Activated CD4-positive, alpha-beta memory T cell treated with anti-CD3 and anti-CD28 coated beads, Interleukin-2, amount 10 ng/mL, durations not matched to agents 7 days and 5 days (primary cell): ENCODE results near the gene ABTB1. TPM values are rescaled to one million over a fixed set of nuclear protein-coding genes. Genes with fewer than 3 reads are reported as not detected.

Experiments used
- CTCF ChIA-PET: fragments of 350-600 bp; sonication (Branson Sonifier 250); formaldehyde crosslinking; loops from one replicate; lab custom pipeline; 2021; ENCODE audit warnings: antibody characterized with exemption, inconsistent platforms; lab: Charles Lee
- POLR2A ChIA-PET: fragments of 350-600 bp; sonication (Branson Sonifier 250); formaldehyde crosslinking; loops from one replicate; lab custom pipeline; 2021; ENCODE audit warnings: antibody characterized with exemption; lab: Charles Lee
- DNase-seq: peaks from one replicate; pipeline ENCODE4 v3.0.0-alpha.2; 2020
- H3K27ac Mint-ChIP-seq: one replicate; pipeline ENCODE4 v1.8.0; 2021; ENCODE audit warnings: mild to moderate bottlenecking, mixed read lengths
- H3K27me3 Mint-ChIP-seq: one replicate; pipeline ENCODE4 v1.8.0; 2021; ENCODE audit warnings: mixed read lengths
- H3K36me3 Mint-ChIP-seq: one replicate; pipeline ENCODE4 v1.8.0; 2021; ENCODE audit warnings: low read depth, mixed read lengths
- H3K4me1 Mint-ChIP-seq: one replicate; pipeline ENCODE4 v1.8.0; 2021; ENCODE audit warnings: mixed read lengths
- H3K4me3 Mint-ChIP-seq: one replicate; pipeline ENCODE4 v1.8.0; 2021; ENCODE audit warnings: mild to moderate bottlenecking, mixed read lengths
- H3K9me3 Mint-ChIP-seq: one replicate; pipeline ENCODE4 v1.8.0; 2021; ENCODE audit warnings: mixed read lengths
- total RNA-seq, 2 experiments: library from RNA; stranded (reverse); gene quantifications; one replicate each; pipeline ENCODE4 v1.2.3, GENCODE V29; 2021

Gene ABTB1
- total RNA-seq, 2 experiments from 2014 or later = 34.3 to 38.8 TPM

DNA sequence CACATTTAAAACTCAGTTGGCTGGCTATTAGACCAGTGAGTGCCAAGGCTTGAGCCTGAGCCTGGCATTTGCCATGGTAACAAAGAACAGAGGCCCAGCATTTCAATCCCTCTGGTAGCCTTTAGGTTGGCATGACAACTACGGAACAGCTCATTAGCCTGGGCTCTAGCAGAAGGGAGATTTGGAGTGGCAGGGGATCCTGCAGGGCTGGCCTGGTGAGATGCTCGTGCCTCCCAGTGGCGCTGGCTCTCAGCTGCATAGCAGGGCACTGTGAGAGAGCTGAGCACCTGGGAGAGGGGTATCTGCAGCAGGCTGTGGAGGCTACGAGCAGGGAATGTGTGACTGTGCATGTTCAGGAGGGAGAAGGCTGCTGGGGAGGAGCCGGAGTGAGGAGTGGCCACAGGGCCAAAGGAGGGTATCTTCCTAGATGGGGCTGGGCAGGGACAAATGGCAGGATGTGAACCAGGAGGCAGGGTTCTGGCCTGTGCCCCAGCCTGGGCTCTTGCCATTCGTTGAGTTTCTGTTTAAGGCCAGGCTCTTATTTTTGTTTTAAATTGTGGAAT is 5.6 kb upstream of the ABTB1 start:
- POLR2A ChIA-PET = no interaction called here
- Mint-ChIP-seq H3K27ac (no peak overlapping the region), H3K27me3 (peaks cover 2% of the 10 kb centered on the region), H3K4me1 (peaks cover 7% of the 10 kb centered on the region), H3K9me3 (no peaks in the 10 kb centered on the region), H3K36me3 (peaks cover 2% of the 10 kb centered on the region), H3K4me3 (no peak overlapping the region)
- DNase-seq = peak; percentile 11
- CTCF ChIA-PET = no interaction called here

GRCh38 chr3:127668906-127669305 is 3.8 kb upstream of the ABTB1 start:
- H3K4me1 Mint-ChIP-seq = peaks cover 13% of the 10 kb centered on the region
- H3K36me3 Mint-ChIP-seq = peaks cover 2% of the 10 kb centered on the region
- H3K27me3 Mint-ChIP-seq = peaks cover 2% of the 10 kb centered on the region
- H3K9me3 Mint-ChIP-seq = no peaks in the 10 kb centered on the region
- CTCF ChIA-PET = interaction anchor here (0.6 kb wide), 1 partner anchor 70 kb away, joined by 3 read pairs; no protein-coding TSS in a partner anchor
- no peak overlapping the region for H3K27ac Mint-ChIP-seq
- no peak overlapping the region for H3K4me3 Mint-ChIP-seq
- DNase-seq = no peak
- POLR2A ChIA-PET = no interaction called here

DNA sequence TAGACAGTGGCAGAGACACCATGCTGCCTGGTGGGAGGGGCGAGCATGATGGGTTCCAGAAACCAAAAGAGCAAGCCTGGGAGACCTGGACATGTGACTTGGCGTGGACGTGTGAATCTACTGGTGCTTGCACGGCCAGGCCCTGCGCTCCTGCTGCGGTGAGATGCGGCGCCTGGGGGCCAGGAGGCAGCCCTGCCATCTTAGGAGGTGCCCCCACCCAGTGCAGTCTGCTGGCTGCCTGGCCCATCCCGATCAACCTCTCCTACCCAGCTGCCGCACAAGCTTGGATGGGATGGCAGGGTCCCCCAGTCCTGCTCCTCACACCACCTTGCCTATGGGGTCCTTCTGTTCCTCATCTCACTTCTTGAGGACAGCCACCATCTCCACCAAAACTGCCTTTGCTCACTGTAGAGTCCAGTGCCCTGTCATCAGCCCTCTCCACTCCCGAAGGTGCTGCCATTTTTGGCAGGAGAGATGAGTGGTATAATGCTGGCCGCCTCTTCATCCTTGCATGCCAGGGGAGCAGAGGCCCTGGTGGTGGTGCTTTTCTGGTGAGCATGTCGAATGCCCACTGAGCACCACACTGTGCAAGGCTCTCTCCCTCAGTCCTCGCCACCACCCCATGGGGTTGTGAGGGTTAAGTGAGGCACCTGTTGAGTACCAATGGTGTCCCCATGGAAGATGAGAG is 3.1 kb upstream of the ABTB1 start:
- CTCF ChIA-PET = no interaction called here
- H3K27me3 Mint-ChIP-seq = peaks cover 2% of the 10 kb centered on the region
- peaks cover 20% of the 10 kb centered on the region for H3K4me1 Mint-ChIP-seq
- H3K9me3 Mint-ChIP-seq = no peaks in the 10 kb centered on the region
- H3K36me3 Mint-ChIP-seq = peaks cover 2% of the 10 kb centered on the region
- H3K4me3 Mint-ChIP-seq = no peak overlapping the region
- no peak for DNase-seq
- POLR2A ChIA-PET = interaction anchor here (3.8 kb wide), 1 partner anchor 71 kb away, joined by 43 read pairs; the partner anchor contains the start of gene MCM2
- no peak overlapping the region for H3K27ac Mint-ChIP-seq

DNA sequence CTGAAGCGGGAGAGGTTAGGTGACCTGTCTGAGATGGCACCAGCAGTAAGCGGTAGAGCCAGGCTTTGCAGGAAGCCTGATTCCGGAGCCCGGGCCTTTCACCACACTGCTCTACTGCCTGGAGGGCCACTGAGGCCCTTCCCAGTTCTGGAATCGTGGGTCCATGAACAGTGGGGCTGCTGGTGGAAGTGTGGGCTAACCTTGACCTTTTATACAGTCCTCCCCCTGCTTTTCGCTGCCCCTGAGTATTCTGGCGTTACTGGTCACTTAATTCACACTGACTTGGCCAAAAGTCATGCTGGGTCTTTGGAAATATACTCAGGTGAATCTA is 2.6 kb upstream of the ABTB1 start:
- peaks cover 24% of the 10 kb centered on the region for H3K4me1 Mint-ChIP-seq
- CTCF ChIA-PET = no interaction called here
- POLR2A ChIA-PET = interaction anchor here (2.5 to 3.8 kb wide), 2 partner anchors 8 to 71 kb away, joined by 16 to 43 read pairs; partner anchors contain the start of gene MCM2
- H3K4me3 Mint-ChIP-seq = no peak overlapping the region
- DNase-seq = no peak
- H3K9me3 Mint-ChIP-seq = no peaks in the 10 kb centered on the region
- peaks cover 2% of the 10 kb centered on the region for H3K27me3 Mint-ChIP-seq
- no peak overlapping the region for H3K27ac Mint-ChIP-seq
- peaks cover 2% of the 10 kb centered on the region for H3K36me3 Mint-ChIP-seq

DNA sequence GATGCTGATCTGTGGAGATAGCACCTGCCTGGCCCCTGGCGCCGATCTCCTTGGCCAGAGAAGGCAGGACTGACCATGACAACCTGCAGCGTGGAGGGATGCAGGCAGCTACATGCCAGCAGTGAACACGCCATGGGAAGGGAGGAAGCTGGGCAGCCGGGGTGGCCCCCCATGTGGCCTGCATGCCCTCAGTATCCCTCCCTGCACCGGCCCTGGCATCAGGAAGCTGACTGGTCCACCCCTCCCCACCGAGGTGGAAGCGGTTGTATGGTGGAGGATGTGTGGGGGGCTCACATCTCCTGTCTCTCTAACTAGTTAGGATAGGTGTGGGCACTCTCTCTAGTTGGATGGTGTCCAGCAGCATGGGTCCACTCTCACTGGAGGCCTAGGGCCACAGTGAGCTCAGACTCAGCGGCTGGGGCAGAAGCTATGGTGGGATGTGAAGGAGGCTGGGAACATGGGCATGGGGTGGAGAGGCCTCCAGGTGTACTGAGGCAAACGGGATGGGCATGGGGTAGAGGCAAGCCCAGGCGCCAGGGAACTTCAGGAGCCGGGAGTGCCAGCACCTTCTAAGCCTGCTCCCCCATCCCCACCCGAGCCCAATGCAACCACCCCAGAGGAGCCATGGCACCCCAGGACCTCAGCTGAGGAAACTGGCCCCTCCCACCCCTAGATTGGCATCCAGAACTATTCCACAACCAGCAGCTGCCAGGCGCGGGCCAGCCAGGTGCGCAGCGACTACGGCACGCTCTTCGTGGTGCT is 1.8 kb upstream of the ABTB1 start:
- no peak for DNase-seq
- no peaks in the 10 kb centered on the region for H3K9me3 Mint-ChIP-seq
- peak overlapping the region; percentile 29 for H3K27ac Mint-ChIP-seq
- H3K4me1 Mint-ChIP-seq = peaks cover 27% of the 10 kb centered on the region
- no peaks in the 10 kb centered on the region for H3K27me3 Mint-ChIP-seq
- ChIA-PET CTCF (no interaction called here), POLR2A (interaction anchor here (1.1 to 3.8 kb wide), 6 partner anchors 9 to 453 kb away, joined by 3 to 43 read pairs (median 6); partner anchors contain the start of genes MCM2 and RUVBL1)
- peak overlapping the region; percentile 88 for H3K4me3 Mint-ChIP-seq
- H3K36me3 Mint-ChIP-seq = peaks cover 2% of the 10 kb centered on the region

GRCh38 chr3:127671523-127672428 is 976 bp upstream of the ABTB1 start:
- ChIA-PET POLR2A (interaction anchor here (0.9 to 3.8 kb wide), 15 partner anchors 10 to 452 kb away, joined by 3 to 43 read pairs (median 5); partner anchors contain the start of genes MCM2, RUVBL1, SEC61A1 and TPRA1), CTCF (interaction anchor here (1.0 to 1.1 kb wide), 2 partner anchors 23 to 97 kb away, joined by 5 read pairs; no protein-coding TSS in a partner anchor)
- Mint-ChIP-seq H3K4me1 (peaks cover 30% of the 10 kb centered on the region), H3K27ac (peak overlapping the region; percentile 94), H3K4me3 (peak overlapping the region; percentile 88), H3K9me3 (no peaks in the 10 kb centered on the region), H3K27me3 (no peaks in the 10 kb centered on the region), H3K36me3 (peaks cover 2% of the 10 kb centered on the region)
- DNase-seq = peak; percentile 35

DNA sequence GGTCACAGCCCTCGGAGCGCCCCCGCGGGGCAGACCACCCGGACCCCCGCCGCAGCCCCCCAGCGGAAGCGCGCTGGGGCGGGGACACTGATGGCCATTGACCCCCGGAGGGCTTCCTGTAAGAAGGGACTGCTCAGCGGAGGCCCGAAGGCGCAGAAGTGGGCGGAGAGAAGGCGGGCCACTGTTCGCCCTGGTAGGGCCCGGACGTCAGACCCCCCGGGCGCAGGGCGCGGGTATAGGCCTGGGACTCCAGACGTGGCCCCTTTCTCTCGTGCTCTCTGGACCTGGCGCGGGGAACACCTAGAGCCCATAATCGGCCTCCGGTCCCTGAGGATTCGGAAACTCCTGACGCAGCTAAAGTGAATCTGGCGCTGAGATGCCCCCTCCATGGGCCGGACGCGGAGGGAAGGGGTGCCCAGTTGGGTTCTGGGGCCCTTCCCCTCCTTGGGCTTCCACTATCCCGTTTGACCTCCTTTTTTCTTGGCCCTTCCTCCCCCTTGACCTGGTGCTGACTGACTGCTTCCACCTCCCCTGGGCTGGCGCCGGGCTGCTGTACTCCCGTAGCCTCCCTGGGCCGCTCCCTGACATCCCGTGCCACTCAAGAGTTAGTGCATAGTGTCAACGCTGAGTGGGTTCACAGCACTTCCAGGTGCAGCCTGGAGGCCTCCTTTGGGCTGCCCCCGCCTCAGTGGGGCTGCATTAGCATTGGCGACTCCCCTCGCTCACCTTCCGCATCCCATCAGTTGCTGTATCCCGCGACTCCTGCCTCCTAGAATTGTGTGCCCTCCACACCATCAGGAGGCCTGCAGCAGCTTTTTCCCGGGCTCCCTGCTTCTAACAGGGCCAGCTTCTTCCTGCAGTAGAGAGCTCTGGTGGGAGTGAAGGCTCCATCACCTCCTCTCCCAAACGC is 694 bp downstream of the ABTB1 start:
- Mint-ChIP-seq H3K9me3 (no peaks in the 10 kb centered on the region), H3K36me3 (peaks cover 2% of the 10 kb centered on the region), H3K27ac (peak overlapping the region; percentile 72), H3K4me1 (peaks cover 30% of the 10 kb centered on the region), H3K4me3 (peak overlapping the region; percentile 84), H3K27me3 (no peaks in the 10 kb centered on the region)
- POLR2A ChIA-PET = interaction anchor here (0.6 to 3.8 kb wide), 12 partner anchors 17 to 1489 kb away, joined by 3 to 43 read pairs (median 4); partner anchors contain the start of genes MCM2 and SEC61A1
- peak; percentile 68 for DNase-seq
- CTCF ChIA-PET = no interaction called here

DNA sequence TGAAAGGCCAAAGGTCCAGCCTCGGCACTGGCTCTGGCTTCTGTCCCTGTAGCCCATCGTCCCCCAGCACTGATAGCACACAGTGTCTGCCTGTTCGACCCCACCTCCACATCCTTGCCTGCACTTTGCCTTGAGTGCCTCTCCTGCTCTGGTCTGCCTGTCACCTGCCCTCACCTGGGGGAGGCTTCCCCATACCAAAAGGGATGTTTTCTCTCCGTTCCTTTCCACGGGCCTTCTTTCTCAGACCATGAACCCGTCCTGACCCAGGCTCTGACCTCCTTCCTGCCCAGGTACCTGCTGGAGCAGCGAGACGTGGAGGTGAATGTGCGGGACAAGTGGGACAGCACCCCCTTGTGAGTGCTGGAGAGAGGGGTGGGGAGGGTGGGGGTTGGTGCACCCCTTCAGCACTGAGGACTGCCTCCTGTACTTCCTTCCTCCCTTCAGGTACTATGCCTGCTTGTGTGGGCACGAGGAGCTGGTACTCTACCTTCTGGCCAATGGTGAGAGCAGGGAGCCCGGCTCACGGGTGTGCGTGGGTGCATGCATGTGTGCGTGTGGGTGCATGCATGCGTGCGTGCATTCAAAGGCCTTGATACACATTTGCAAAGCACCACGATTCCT is 1.5 kb downstream of the ABTB1 start:
- DNase-seq = peak; percentile 14
- peaks cover 30% of the 10 kb centered on the region for H3K4me1 Mint-ChIP-seq
- ChIA-PET POLR2A (interaction anchor here (1.0 kb wide), 1 partner anchor 77 kb away, joined by 3 read pairs; no protein-coding TSS in a partner anchor), CTCF (no interaction called here)
- peaks cover 2% of the 10 kb centered on the region for H3K36me3 Mint-ChIP-seq
- peak overlapping the region; percentile 33 for H3K27ac Mint-ChIP-seq
- peak overlapping the region; percentile 84 for H3K4me3 Mint-ChIP-seq
- no peaks in the 10 kb centered on the region for H3K9me3 Mint-ChIP-seq
- no peaks in the 10 kb centered on the region for H3K27me3 Mint-ChIP-seq

GRCh38 chr3:127674790-127675189 is 2.0 kb downstream of the ABTB1 start:
- ChIA-PET CTCF (no interaction called here), POLR2A (interaction anchor here (1.0 kb wide), 1 partner anchor 78 kb away, joined by 3 read pairs; no protein-coding TSS in a partner anchor)
- peaks cover 30% of the 10 kb centered on the region for H3K4me1 Mint-ChIP-seq
- H3K27ac Mint-ChIP-seq = no peak overlapping the region
- peaks cover 2% of the 10 kb centered on the region for H3K36me3 Mint-ChIP-seq
- DNase-seq = peak; percentile 14
- H3K27me3 Mint-ChIP-seq = no peaks in the 10 kb centered on the region
- no peaks in the 10 kb centered on the region for H3K9me3 Mint-ChIP-seq
- H3K4me3 Mint-ChIP-seq = peak overlapping the region; percentile 50

DNA sequence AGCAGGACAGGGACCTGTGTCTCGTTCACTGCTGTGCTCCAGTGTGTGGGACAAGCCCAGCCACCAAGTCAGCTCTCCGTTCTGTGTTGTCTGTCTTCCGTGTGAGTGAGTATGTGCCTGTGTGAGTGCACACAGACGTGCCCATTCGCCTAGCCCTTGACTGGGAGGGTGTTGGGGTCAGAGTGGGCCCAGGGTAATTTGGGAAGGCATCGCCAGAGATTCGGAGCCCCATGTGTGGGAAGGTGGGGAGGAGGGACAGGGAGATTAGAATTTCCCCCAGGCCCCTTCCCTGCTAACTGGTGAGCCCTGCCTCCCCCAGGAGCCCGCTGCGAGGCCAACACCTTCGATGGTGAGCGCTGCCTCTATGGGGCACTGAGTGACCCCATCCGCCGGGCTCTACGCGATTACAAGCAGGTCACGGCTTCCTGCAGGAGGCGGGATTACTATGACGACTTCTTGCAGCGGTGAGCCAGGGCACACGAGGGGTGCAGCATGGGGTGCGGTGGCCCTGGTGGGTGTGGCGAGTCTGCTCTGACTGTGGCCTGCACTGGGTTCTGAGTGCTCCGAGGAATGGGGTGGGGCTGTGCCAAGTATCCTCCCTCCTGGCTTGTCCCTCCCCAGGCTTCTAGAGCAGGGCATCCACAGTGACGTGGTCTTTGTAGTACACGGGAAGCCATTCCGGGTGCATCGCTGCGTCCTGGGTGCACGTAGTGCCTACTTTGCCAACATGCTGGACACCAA is 3.1 kb downstream of the ABTB1 start:
- H3K27ac Mint-ChIP-seq = no peak overlapping the region
- CTCF ChIA-PET = no interaction called here
- DNase-seq = no peak
- no peak overlapping the region for H3K4me3 Mint-ChIP-seq
- peaks cover 30% of the 10 kb centered on the region for H3K4me1 Mint-ChIP-seq
- no peaks in the 10 kb centered on the region for H3K9me3 Mint-ChIP-seq
- POLR2A ChIA-PET = no interaction called here
- H3K36me3 Mint-ChIP-seq = peaks cover 2% of the 10 kb centered on the region
- no peaks in the 10 kb centered on the region for H3K27me3 Mint-ChIP-seq

DNA sequence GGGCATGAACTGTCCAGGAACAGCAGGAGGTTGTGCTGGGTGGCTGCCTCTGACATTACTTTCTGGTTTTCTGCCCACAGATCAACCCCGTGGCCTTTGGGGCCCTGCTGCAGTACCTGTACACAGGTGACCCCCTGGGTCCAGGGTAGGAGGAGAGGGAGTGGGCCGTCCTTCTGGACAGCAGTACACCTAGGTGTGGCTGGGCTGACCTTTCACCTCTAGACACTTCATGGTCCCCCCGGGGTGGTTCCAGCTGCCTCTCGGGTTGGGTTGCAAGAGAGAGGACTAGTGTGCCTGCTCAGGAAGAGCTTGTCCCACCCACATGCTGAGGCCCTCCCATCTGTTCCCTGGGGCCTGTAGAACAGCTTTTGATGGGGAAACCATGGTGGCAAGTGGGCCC is 3.7 kb downstream of the ABTB1 start:
- Mint-ChIP-seq H3K4me1 (peaks cover 25% of the 10 kb centered on the region), H3K27ac (no peak overlapping the region), H3K36me3 (peaks cover 2% of the 10 kb centered on the region), H3K9me3 (no peaks in the 10 kb centered on the region), H3K4me3 (no peak overlapping the region), H3K27me3 (no peaks in the 10 kb centered on the region)
- DNase-seq = no peak
- POLR2A ChIA-PET = no interaction called here
- CTCF ChIA-PET = no interaction called here
